C4-2B (cell line): ENCODE measurements around the gene ABCG1.

Experiments used
- H3K27ac ChIP-seq: fragments of 450-650 bp; 2 replicates; pipeline ENCODE4 v1.5.1; 2017
- ZFX ChIP-seq: fragments of 450-650 bp; IDR thresholded peaks from 2 replicates; pipeline ENCODE4 v1.6.1; 2017
- TF ChIP-seq, protein P1 (sequence below): fragments of 450-650 bp; conservative IDR thresholded peaks from 2 replicates; pipeline ENCODE4 v1.5.1; 2017; ENCODE audit warnings: mild to moderate bottlenecking

The ABCG1 gene

DNA sequence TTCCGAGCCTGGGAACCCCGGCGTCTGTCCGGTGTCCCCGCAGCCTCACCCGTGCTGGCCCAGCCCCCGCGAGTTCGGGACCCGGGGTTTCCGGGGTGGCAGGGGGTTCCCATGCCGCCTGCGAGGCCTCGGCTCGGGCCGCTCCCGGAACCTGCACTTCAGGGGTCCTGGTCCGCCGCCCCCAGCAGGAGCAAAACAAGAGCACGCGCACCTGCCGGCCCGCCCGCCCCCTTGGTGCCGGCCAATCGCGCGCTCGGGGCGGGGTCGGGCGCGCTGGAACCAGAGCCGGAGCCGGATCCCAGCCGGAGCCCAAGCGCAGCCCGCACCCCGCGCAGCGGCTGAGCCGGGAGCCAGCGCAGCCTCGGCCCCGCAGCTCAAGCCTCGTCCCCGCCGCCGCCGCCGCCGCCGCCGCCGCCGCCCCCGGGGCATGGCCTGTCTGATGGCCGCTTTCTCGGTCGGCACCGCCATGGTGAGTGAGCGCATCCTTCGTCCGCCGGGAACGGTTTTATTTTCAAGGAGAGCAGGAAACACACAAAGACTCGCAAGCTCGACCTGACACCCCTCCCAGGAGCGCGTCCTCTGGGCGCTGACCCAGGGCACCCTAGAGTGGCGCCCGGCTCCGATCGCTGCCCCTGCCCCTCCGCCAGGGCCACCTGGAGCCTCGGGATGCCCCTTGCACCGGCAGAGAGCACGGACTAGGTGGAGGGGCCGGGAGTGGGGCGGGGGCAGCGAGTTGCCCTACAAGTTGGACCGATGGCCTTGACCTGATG is at the start of gene ABCG1:
TSS of gene ABCG1 (plus strand) at position 305 of the 770 bp plus-strand sequence. CDS start at position 428, 123 bp downstream.
- H3K27ac ChIP-seq: peak within 1 kb of the TSS; percentile 55
- no peak for TF ChIP-seq ZFX
- TF ChIP-seq, protein P1, sequence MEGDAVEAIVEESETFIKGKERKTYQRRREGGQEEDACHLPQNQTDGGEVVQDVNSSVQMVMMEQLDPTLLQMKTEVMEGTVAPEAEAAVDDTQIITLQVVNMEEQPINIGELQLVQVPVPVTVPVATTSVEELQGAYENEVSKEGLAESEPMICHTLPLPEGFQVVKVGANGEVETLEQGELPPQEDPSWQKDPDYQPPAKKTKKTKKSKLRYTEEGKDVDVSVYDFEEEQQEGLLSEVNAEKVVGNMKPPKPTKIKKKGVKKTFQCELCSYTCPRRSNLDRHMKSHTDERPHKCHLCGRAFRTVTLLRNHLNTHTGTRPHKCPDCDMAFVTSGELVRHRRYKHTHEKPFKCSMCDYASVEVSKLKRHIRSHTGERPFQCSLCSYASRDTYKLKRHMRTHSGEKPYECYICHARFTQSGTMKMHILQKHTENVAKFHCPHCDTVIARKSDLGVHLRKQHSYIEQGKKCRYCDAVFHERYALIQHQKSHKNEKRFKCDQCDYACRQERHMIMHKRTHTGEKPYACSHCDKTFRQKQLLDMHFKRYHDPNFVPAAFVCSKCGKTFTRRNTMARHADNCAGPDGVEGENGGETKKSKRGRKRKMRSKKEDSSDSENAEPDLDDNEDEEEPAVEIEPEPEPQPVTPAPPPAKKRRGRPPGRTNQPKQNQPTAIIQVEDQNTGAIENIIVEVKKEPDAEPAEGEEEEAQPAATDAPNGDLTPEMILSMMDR: no peak

DNA sequence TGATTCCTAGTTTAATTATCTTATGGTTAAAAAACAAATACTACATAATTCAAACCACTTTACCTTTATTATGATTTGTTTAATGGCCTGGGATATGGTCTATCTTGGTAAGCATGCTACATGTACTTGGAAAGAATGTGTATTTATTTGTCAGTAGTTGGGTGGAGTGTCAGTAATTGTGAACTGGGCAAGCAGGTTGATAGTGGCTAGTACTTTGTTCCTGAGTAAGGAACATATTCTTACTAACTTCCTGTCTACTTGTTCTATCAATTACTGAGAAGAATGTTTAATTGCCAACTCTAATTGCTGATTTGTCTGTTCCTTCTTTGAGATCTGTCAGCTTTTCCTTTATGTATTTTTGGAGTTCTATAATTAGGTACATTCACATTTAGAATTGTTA is 49.2 kb upstream of the ABCG1 start:
- H3K27ac ChIP-seq: no peak overlapping the region
- TF ChIP-seq ZFX: no peak
- TF ChIP-seq, protein P1: no peak

GRCh38 chr21:42171091-42172053 is 47.6 kb upstream of the ABCG1 start:
- no peak for TF ChIP-seq ZFX
- TF ChIP-seq, protein P1: no peak
- H3K27ac ChIP-seq: peak overlapping the region; percentile 26; the same call in 1 of the 2 replicates

DNA sequence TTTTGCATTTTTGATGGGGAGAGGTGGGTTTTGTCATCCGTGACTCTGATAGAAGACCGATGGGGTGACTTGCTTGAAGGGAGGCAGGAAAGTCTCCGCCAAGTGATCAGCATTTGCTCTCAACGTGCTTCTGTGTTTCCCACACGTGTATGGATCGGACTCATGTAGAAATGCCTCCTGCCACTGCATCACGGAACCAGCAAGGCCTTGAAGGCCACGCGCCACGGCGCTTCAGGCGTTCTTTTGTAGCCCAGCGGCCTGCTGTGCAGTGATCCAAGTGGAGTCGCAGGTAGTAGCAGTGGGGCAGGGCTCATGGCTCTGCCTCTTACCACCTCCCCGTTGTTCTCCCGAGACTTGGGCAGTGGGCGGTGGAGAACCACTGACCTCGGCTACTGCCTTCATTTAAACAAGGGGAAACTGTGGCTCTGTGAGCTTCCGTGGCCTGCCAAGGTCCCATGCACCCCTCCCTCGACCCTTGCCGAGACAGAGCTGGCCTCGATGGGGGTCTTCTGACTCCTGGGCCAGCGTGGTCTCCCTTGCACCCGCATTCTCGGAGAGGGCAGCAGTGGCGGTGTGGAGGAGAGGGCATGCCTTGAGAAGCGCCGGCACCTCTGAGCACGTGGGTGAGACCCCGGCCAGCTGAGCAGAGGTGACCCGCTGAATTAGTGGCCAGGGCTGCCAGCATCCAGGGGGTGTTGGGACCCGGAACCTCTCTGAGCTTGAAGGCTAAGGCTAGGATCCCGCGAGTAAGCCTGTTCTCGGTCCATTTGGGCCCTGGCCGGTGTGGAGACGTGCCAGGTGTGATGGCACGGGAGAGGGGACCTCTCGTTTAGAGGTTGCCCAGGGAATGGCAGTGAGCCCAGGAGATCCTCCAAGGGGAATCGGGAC is 46.1 kb upstream of the ABCG1 start:
- no peak overlapping the region for H3K27ac ChIP-seq
- TF ChIP-seq, protein P1: no peak
- no peak for TF ChIP-seq ZFX

DNA sequence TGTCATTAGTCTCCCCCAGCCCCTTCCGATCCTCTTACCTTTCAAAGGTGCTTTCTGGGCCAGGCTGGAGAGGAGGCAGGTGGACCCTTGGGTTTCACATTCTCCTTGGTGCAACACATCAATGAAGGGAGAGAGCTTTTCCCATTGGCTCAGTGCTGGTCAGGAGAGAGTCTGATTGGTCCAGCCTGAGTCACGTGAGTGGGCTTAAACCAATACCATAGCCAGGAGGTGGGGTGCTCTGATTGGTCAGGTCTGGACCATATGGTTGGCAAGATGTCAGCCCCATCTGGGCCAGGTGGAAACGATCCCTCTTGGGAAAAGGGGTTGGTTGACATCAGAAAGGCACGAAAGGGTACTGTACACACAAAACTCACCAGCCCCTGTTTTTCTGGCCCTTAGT is 44.8 kb upstream of the ABCG1 start:
- no peak overlapping the region for H3K27ac ChIP-seq
- TF ChIP-seq ZFX: no peak
- TF ChIP-seq, protein P1: no peak

- H3K27ac ChIP-seq: no peak overlapping the region
- no peak for TF ChIP-seq ZFX
- TF ChIP-seq, protein P1: no peak
Observed at GRCh38 chr21:42175110-42175710, 43.7 kb upstream of the ABCG1 start.
